Measurements from ENCODE around the gene ARL16. TPM values are rescaled to one million over a fixed set of nuclear protein-coding genes. Genes with fewer than 3 reads are reported as not detected.

The ARL16 gene
- total RNA-seq, 4 donors from 2014 or later: 4.4 to 36.9 (median 27.0) TPM

- no peak for TF ChIP-seq POLR2A (IDR thresholded peaks at IDR 0.05)
- H3K27ac ChIP-seq: no peak overlapping the region
- H3K9me3 ChIP-seq: no peaks in the 10 kb centered on the region
- intact Hi-C loops (cut with DNase I; ENCODE audit: low total_unique reads): no loop called here
- peaks cover 0 to 14% of the 10 kb centered on the region in 2 donors for H3K4me1 ChIP-seq
- DNase-seq: peak in 1 of 2 donors; percentile 16
- H3K27me3 ChIP-seq: no peaks in the 10 kb centered on the region
- H3K4me3 ChIP-seq: no peak overlapping the region
- H3K36me3 ChIP-seq: no peaks in the 10 kb centered on the region
Observed at GRCh38 chr17:81714412-81715106, 31.0 kb upstream of the ARL16 start.

GRCh38 chr17:81713556-81714411, 30.2 kb upstream of the ARL16 start:
- intact Hi-C loops (cut with DNase I; ENCODE audit: low total_unique reads): no loop called here
- no peak overlapping the region for H3K4me3 ChIP-seq
- peak in 1 of 2 donors; percentile 18 for DNase-seq

GRCh38 chr17:81713004-81713555, 29.5 kb upstream of the ARL16 start:
- TF ChIP-seq POLR2A (IDR thresholded peaks at IDR 0.05): no peak
- TF ChIP-seq, protein P1, sequence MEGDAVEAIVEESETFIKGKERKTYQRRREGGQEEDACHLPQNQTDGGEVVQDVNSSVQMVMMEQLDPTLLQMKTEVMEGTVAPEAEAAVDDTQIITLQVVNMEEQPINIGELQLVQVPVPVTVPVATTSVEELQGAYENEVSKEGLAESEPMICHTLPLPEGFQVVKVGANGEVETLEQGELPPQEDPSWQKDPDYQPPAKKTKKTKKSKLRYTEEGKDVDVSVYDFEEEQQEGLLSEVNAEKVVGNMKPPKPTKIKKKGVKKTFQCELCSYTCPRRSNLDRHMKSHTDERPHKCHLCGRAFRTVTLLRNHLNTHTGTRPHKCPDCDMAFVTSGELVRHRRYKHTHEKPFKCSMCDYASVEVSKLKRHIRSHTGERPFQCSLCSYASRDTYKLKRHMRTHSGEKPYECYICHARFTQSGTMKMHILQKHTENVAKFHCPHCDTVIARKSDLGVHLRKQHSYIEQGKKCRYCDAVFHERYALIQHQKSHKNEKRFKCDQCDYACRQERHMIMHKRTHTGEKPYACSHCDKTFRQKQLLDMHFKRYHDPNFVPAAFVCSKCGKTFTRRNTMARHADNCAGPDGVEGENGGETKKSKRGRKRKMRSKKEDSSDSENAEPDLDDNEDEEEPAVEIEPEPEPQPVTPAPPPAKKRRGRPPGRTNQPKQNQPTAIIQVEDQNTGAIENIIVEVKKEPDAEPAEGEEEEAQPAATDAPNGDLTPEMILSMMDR (IDR thresholded peaks at IDR 0.05): no peak
- intact Hi-C loops (cut with DNase I; ENCODE audit: low total_unique reads): no loop called here
- no peak for DNase-seq
- Histone ChIP-seq H3K27me3 (no peaks in the 10 kb centered on the region), H3K36me3 (no peaks in the 10 kb centered on the region), H3K9me3 (no peaks in the 10 kb centered on the region), H3K4me1 (peaks cover 0 to 14% of the 10 kb centered on the region in 2 donors), H3K27ac (no peak overlapping the region), H3K4me3 (peak overlapping the region; percentile 31 to 67)

More at GRCh38 chr17:81713556-81714411, 30.2 kb upstream of the ARL16 start:
- Histone ChIP-seq H3K27me3 (no peaks in the 10 kb centered on the region), H3K36me3 (no peaks in the 10 kb centered on the region), H3K27ac (no peak overlapping the region), H3K4me1 (peaks cover 0 to 14% of the 10 kb centered on the region in 2 donors), H3K9me3 (no peaks in the 10 kb centered on the region)
- TF ChIP-seq, protein P1 (IDR thresholded peaks at IDR 0.05): no peak
- TF ChIP-seq POLR2A (IDR thresholded peaks at IDR 0.05): no peak

- intact Hi-C loops (cut with DNase I; ENCODE audit: low total_unique reads): no loop called here
- Histone ChIP-seq H3K9me3 (no peaks in the 10 kb centered on the region), H3K27ac (no peak overlapping the region), H3K4me3 (peak overlapping the region; percentile 31 to 67), H3K27me3 (no peaks in the 10 kb centered on the region), H3K4me1 (peaks cover 0 to 14% of the 10 kb centered on the region in 2 donors), H3K36me3 (no peaks in the 10 kb centered on the region)
- peak in 1 of 2 donors; percentile 17 for DNase-seq
- no peak for TF ChIP-seq POLR2A (IDR thresholded peaks at IDR 0.05)
- TF ChIP-seq, protein P1 (IDR thresholded peaks at IDR 0.05): no peak
Observed at GRCh38 chr17:81712468-81713003, 28.9 kb upstream of the ARL16 start.

- TF ChIP-seq POLR2A (IDR thresholded peaks at IDR 0.05): peak; percentile 4 to 40
- TF ChIP-seq, protein P1 (IDR thresholded peaks at IDR 0.05): peak in 3 of 4 experiments; percentile 16 to 58 (median 33)
- DNase-seq: peak; percentile 51 to 67
- Histone ChIP-seq H3K9me3 (no peaks in the 10 kb centered on the region), H3K27me3 (no peaks in the 10 kb centered on the region), H3K36me3 (no peaks in the 10 kb centered on the region), H3K4me3 (peak within 1 kb of the TSS; percentile 31 to 67), H3K27ac (no peak within 1 kb of the TSS), H3K4me1 (peaks cover 0 to 14% of the 10 kb centered on the region in 2 donors)
- intact Hi-C loops (cut with DNase I; ENCODE audit: low total_unique reads): no loop called here
Observed at GRCh38 chr17:81711814-81712467, 28.3 kb upstream of the ARL16 start, which contains the start of gene SLC25A10. TSS of gene SLC25A10 (plus strand) at chr17:81712284. CDS start at chr17:81712427, 143 bp downstream.

All from uterus (tissue), 4 donors.